Activated T-helper 2 cell treated with anti-CD3 and anti-CD28 coated beads, Interferon-gamma antibody, Interleukin-2, Interleukin-4, amounts not matched to agents 10 μg/mL and 5 μg/mL and 100 μg/mL, durations not matched to agents 14 hours and 24 hours and 36 hours (primary cell): ENCODE results near the gene KAT7. TPM values are rescaled to one million over a fixed set of nuclear protein-coding genes. Genes with fewer than 3 reads are reported as not detected.

Experiments
- DNase-seq: peaks from one replicate; pipeline ENCODE4 v3.0.0; 2021; ENCODE audit warnings: low spot score
- H3K27ac Mint-ChIP-seq: one replicate; pipeline ENCODE4 v1.8.0; 2021; ENCODE audit warnings: mixed read lengths
- H3K27me3 Mint-ChIP-seq: one replicate; pipeline ENCODE4 v1.8.0; 2021; ENCODE audit warnings: low read depth, mixed read lengths
- H3K36me3 Mint-ChIP-seq: one replicate; pipeline ENCODE4 v1.8.0; 2021; ENCODE audit warnings: low read depth, mixed read lengths
- H3K4me1 Mint-ChIP-seq: one replicate; pipeline ENCODE4 v1.8.0; 2021; ENCODE audit warnings: low read depth, mixed read lengths
- H3K4me3 Mint-ChIP-seq: one replicate; pipeline ENCODE4 v1.8.0; 2021; ENCODE audit warnings: low read depth, mild to moderate bottlenecking, moderate library complexity, mixed read lengths
- H3K9me3 Mint-ChIP-seq: one replicate; pipeline ENCODE4 v1.8.0; 2021; ENCODE audit warnings: mixed read lengths
- intact Hi-C: fragments of 100-400 bp; cut with micrococcal nuclease; formaldehyde crosslinking; loops from one replicate; pipeline ENCODE4 v1.15.1; 2023
- total RNA-seq: library from RNA; stranded (reverse); gene quantifications from 2 replicates; pipeline ENCODE4 v1.2.3, GENCODE V29; 2022

KAT7 gene
- total RNA-seq, 1 donor from 2014 or later = 65.0 TPM

GRCh38 chr17:49764559-49765180, 23.8 kb upstream of the KAT7 start:
- H3K27me3 Mint-ChIP-seq = peaks cover 26% of the 10 kb centered on the region
- H3K9me3 Mint-ChIP-seq = no peaks in the 10 kb centered on the region
- peaks cover 3% of the 10 kb centered on the region for H3K36me3 Mint-ChIP-seq
- peak overlapping the region; percentile 84 for H3K4me3 Mint-ChIP-seq
- peak overlapping the region; percentile 62 for H3K27ac Mint-ChIP-seq
- DNase-seq = no peak
- intact Hi-C loops = loop anchor here (1.0 to 5.0 kb wide), 3 partner anchors 16 to 197 kb away; partner anchors contain the start of gene KAT7
- H3K4me1 Mint-ChIP-seq = peaks cover 41% of the 10 kb centered on the region

- intact Hi-C loops = no loop called here
- no peak for DNase-seq
- Mint-ChIP-seq H3K36me3 (no peaks in the 10 kb centered on the region), H3K4me3 (no peak overlapping the region), H3K27me3 (peaks cover 29% of the 10 kb centered on the region), H3K4me1 (peaks cover 21% of the 10 kb centered on the region), H3K9me3 (no peaks in the 10 kb centered on the region), H3K27ac (no peak overlapping the region)
Observed at GRCh38 chr17:49766918-49767530, 21.5 kb upstream of the KAT7 start.

DNA sequence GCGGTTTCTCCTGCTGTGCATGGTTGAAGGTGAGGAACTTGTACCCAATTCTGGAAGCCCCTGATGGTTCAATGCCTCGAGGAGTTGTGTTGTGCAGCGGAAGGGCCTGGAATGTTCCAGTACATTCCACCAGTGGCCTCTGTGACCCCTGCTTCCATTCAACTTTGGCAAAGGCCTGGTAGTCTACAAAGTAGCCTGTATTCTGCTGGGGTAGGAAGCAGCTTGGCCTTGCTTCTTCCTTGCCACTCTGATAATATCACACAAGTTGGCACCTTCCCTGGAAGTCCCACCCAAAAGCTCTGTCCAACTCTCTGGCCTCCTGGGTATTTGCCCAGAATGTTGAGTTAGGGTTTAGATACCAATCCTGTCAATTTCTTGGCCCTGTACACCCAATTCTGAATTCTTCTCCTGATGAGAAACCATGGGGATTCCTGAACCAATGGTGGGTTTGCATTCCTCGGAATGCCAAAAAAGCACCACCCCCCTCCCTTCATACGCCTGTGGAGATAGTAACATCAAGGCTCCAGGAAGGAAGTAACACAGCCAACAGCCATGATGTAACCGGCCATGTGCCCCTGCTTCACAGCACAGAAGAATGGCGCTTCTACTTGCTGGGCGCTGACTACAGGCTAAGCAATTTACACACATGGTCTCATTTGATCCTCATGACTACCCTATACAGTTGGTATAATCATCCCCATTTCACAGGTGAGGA, 12.8 kb upstream of the KAT7 start:
- Mint-ChIP-seq H3K4me3 (no peak overlapping the region), H3K9me3 (no peaks in the 10 kb centered on the region), H3K27me3 (peaks cover 7% of the 10 kb centered on the region), H3K27ac (no peak overlapping the region), H3K36me3 (no peaks in the 10 kb centered on the region), H3K4me1 (peaks cover 5% of the 10 kb centered on the region)
- intact Hi-C loops = no loop called here
- no peak for DNase-seq

DNA sequence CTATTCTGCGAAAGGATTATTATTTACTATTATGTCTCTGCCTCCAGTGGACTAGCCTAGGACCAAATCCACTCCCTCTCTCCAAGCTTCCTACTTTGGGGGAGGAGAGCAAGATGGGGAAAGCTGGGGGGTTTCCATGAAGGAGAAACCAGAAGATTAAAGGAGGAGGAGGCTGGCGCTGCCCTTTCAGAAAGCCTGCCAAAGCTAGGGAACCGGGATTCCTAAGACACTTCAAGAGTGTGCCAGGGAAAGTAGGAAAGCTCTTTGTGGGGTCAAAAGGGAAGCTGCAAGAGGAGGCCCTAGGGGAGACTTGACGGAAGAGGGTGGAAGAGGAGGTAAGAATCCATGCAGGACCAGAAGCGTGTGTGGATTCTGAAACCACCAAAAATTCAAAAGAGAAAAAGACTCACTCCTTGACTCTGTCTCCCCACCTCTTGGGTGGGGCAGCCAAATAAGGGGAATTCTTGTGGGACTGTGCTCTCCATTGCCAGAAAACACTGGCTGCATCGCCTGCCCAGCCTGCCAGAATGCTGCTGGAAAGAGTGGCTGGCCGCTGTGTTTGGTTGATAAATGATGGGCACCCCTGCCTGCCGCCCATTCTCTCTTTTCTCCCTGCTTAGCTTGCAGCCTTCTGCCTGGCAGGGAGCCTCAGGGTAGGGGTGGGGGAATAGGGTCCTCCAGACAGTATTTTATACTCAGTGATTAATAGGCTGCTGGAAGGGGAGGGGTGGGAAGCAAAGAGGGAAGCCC, 11.8 kb upstream of the KAT7 start:
- Mint-ChIP-seq H3K36me3 (no peaks in the 10 kb centered on the region), H3K9me3 (no peaks in the 10 kb centered on the region), H3K27ac (no peak overlapping the region), H3K4me3 (no peak overlapping the region), H3K4me1 (peaks cover 10% of the 10 kb centered on the region), H3K27me3 (peaks cover 5% of the 10 kb centered on the region)
- intact Hi-C loops = no loop called here
- no peak for DNase-seq

DNA sequence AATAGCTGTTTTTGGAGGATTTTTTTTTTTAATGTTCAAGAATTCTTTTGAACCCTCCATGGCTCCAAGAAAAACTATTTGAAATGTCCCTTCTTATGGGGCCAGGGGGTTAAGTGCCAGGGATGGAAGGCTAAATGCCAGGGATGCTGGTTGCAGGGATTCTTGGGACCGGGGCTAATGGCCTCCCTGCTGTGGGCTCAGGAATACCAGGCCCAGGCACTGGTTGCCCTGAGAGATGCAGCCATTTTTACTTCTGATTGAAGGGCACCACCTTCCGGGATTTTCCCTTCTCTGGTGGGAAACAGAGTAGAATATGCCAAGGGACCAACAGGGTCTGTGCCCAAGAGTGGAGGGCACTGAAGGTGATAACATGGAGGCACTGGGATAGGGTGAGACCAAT, 10.9 kb upstream of the KAT7 start:
- Mint-ChIP-seq H3K4me1 (peaks cover 10% of the 10 kb centered on the region), H3K9me3 (no peaks in the 10 kb centered on the region), H3K27me3 (peaks cover 5% of the 10 kb centered on the region), H3K36me3 (no peaks in the 10 kb centered on the region), H3K27ac (no peak overlapping the region), H3K4me3 (no peak overlapping the region)
- DNase-seq = no peak
- intact Hi-C loops = no loop called here

DNA sequence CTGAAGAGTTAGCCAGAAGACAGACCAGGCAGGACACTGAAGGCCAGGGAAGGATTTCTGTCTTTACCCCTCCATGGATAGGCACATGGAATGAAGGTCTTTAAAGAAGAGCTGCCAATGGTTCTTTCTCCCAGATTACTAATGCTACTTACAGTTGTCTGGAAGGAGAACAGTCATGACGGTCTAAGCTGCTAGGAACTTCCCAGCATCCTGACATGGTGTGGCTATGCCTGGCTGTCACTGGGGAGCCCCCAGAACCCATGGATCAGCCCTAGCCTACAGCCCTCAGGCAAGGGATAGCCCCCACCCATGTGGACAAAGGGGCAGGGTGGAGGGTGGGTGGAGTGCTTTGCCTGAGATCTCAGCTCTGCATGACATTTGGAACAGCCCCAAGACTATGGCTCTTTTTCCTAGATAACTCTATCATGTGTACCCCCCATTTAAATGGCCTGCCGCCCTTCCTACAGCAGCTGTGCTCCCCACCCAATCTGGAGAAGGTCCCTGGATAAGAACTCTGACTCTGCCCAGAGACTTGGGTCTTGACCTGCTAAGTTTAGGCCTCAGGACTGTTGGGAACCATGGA, 9.2 kb upstream of the KAT7 start:
- Mint-ChIP-seq H3K4me1 (peaks cover 10% of the 10 kb centered on the region), H3K27ac (no peak overlapping the region), H3K36me3 (no peaks in the 10 kb centered on the region), H3K9me3 (no peaks in the 10 kb centered on the region), H3K4me3 (no peak overlapping the region), H3K27me3 (peaks cover 6% of the 10 kb centered on the region)
- intact Hi-C loops = no loop called here
- no peak for DNase-seq

- Mint-ChIP-seq H3K36me3 (no peaks in the 10 kb centered on the region), H3K4me3 (no peak overlapping the region), H3K9me3 (no peaks in the 10 kb centered on the region), H3K27ac (no peak overlapping the region), H3K4me1 (peaks cover 10% of the 10 kb centered on the region), H3K27me3 (peaks cover 6% of the 10 kb centered on the region)
- intact Hi-C loops = no loop called here
- no peak for DNase-seq
Observed at GRCh38 chr17:49779739-49780231, 8.7 kb upstream of the KAT7 start.

DNA sequence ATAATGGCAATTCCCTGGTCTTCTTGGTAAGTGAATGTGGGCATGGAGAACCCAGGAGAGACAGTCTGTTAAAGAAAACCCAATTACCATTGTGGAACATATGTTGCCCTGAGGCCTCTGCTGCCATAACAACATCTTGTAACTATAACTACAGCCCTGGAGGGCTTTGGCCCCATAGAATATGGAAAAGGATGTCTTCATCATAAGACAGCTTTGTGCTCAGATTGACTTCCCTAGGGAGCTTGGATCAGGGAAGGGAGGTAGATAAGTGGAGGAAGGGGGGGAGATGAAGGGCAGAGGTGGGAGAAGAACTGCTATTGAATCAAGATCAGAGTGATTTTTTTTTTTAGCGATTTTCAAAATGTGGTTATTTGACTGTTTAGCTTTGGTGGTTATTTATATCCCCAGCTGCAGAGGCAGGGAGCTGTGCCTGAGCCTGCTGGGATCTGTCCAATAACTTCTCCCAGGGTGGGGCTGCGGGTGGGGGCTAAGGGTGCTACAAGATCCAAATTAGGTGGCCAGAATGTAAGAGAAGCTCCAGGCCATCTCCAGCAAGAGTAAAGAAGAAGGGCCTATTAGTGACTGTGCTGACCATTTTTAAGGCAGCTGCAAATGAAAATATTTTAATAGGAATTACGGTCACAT, 5.3 kb upstream of the KAT7 start:
- no peak overlapping the region for H3K4me3 Mint-ChIP-seq
- H3K4me1 Mint-ChIP-seq = peaks cover 19% of the 10 kb centered on the region
- H3K27me3 Mint-ChIP-seq = peaks cover 2% of the 10 kb centered on the region
- H3K36me3 Mint-ChIP-seq = no peaks in the 10 kb centered on the region
- H3K9me3 Mint-ChIP-seq = no peaks in the 10 kb centered on the region
- intact Hi-C loops = no loop called here
- DNase-seq = no peak
- H3K27ac Mint-ChIP-seq = no peak overlapping the region

DNA sequence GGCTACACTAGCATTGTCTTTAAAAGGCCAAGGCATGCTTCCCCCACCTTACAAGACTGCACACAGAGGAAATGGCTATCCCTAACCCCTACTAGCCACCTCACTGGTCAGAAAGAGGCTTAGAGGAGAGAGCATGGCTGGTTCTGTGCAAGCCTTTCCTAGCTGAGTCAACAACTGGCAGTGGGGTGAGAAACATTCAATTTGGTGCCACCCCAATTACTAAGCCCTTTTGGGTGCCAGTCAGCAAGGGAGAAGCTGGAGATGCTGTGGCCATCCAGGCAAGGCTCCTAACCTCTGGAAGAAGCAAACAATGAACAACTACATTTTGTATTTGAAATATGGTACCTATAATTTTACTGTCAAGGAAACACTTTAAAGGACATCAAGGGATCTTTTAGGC, 4.7 kb upstream of the KAT7 start:
- Mint-ChIP-seq H3K4me1 (peaks cover 21% of the 10 kb centered on the region), H3K9me3 (no peaks in the 10 kb centered on the region), H3K36me3 (no peaks in the 10 kb centered on the region), H3K27me3 (peaks cover 2% of the 10 kb centered on the region), H3K27ac (no peak overlapping the region), H3K4me3 (no peak overlapping the region)
- intact Hi-C loops = no loop called here
- no peak for DNase-seq

- Mint-ChIP-seq H3K36me3 (peaks cover 6% of the 10 kb centered on the region), H3K4me3 (no peak overlapping the region), H3K9me3 (no peaks in the 10 kb centered on the region), H3K27ac (no peak overlapping the region), H3K27me3 (peaks cover 2% of the 10 kb centered on the region), H3K4me1 (peaks cover 23% of the 10 kb centered on the region)
- DNase-seq = no peak
- intact Hi-C loops = no loop called here
Observed at GRCh38 chr17:49784636-49785035, 3.8 kb upstream of the KAT7 start.

DNA sequence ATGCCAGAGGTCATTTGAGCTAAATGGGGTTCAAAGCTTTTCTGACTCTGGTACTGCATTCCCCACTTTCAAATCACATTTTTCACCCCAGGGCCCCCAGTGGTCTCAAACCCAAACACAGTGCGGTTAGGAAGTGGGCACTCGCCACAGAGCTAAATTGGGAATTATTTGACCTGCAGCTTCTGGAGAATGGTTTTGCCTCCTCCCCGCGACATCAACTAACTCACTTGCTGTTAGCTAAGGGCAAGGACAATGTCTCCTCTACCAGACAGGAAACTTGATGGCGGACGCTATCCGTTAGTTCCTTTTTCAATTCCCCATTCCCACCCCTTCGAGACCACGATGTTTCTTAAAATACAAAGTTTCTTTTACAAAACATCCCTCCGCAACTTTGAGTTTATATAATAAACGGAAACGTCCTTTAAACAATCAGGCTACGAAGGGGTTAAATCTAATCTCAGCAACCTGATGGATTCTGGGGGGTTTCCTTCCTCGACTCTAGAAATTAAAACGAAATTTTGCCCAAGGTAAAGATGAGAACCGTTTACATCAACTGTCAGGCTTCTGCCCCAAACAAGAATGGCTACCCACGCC, 500 bp upstream of the KAT7 start:
- peaks cover 27% of the 10 kb centered on the region for H3K4me1 Mint-ChIP-seq
- peaks cover 37% of the 10 kb centered on the region for H3K36me3 Mint-ChIP-seq
- peak overlapping the region; percentile 97 for H3K27ac Mint-ChIP-seq
- H3K4me3 Mint-ChIP-seq = peak overlapping the region; percentile 91
- no peaks in the 10 kb centered on the region for H3K9me3 Mint-ChIP-seq
- H3K27me3 Mint-ChIP-seq = no peaks in the 10 kb centered on the region
- DNase-seq = no peak
- intact Hi-C loops = loop anchor here (1.0 to 2.0 kb wide), 5 partner anchors 24 to 373 kb away; partner anchors contain the start of genes FAM117A and PHB1

DNA sequence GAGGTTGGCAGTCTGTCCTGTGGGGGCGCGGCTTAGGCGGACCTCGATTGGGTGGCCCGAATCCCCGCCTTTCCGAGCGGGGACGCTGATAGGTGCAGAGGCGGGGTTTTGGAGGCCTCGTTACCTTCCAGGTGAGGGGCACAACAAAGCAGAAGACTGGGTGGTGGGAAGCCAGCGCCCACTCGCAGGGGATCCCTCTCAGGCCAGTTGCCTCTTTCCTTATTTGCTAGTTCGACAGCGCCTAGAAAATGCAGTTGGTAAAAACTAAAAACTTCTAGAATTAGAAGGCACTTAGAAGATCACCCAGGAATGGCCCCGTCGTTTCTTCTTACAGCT, 730 bp downstream of the KAT7 start:
- Mint-ChIP-seq H3K27ac (peak overlapping the region; percentile 97), H3K4me3 (peak overlapping the region; percentile 91), H3K36me3 (peaks cover 41% of the 10 kb centered on the region), H3K27me3 (no peaks in the 10 kb centered on the region), H3K9me3 (no peaks in the 10 kb centered on the region), H3K4me1 (peaks cover 29% of the 10 kb centered on the region)
- intact Hi-C loops = loop anchor here (2.0 kb wide), 2 partner anchors 218 to 374 kb away; partner anchors contain the start of gene PHB1
- no peak for DNase-seq
